H1 (cell line): Measurements from ENCODE around the gene ACTN4. TPM values are rescaled to one million over a fixed set of nuclear protein-coding genes. Genes with fewer than 3 reads are reported as not detected.

ENCODE experiments used
- EGR1 ChIP-seq: IDR thresholded peaks from 2 replicates; pipeline ENCODE4 v1.6.1; 2011; ENCODE audit warnings: low read depth, low read length, borderline replicate concordance
- GTF2F1 ChIP-seq: IDR thresholded peaks from 2 replicates; pipeline ENCODE4 v1.6.1; 2012; ENCODE audit warnings: low read depth, low read length, improper control_type of control experiment, borderline replicate concordance
- JUND ChIP-seq: IDR thresholded peaks from 2 replicates; pipeline ENCODE4 v1.6.1; 2011; ENCODE audit warnings: mild to moderate bottlenecking, improper control_type of control experiment, low read length
- MAX ChIP-seq: IDR thresholded peaks from 2 replicates; pipeline ENCODE4 v1.6.1; 2012; ENCODE audit warnings: inconsistent platforms
- RBBP5 ChIP-seq: IDR thresholded peaks from 2 replicates; pipeline ENCODE4 v1.7.1; 2012; ENCODE audit warnings: low read depth, mild to moderate bottlenecking, inconsistent platforms, low read length, moderate library complexity, borderline replicate concordance
- SP1 ChIP-seq: IDR thresholded peaks from 2 replicates; pipeline ENCODE4 v1.6.1; 2011; ENCODE audit warnings: low read depth, low read length
- TAF1 ChIP-seq: IDR thresholded peaks from 2 replicates; pipeline ENCODE4 v1.6.1; 2011; ENCODE audit warnings: mild to moderate bottlenecking, low read depth, low read length
- TBP ChIP-seq: IDR thresholded peaks from 2 replicates; pipeline ENCODE4 v1.6.1; 2011; ENCODE audit warnings: low read depth, low read length, improper control_type of control experiment
- TEAD4 ChIP-seq: IDR thresholded peaks from 2 replicates; pipeline ENCODE4 v1.6.1; 2012; ENCODE audit warnings: low read depth, low read length, inconsistent platforms, mixed read lengths
- ZNF274 ChIP-seq: IDR thresholded peaks from 2 replicates; pipeline ENCODE4 v1.7.0; 2012; ENCODE audit warnings: low read length, borderline replicate concordance; ENCODE audit errors: extremely low read depth
- polyA plus RNA-seq, 7 experiments: library from polyadenylated mRNA; depleted of rRNA in 3 of 7; stranded (reverse) in 5 of 7; unstranded in 2 of 7; fragments of >200 nt in 5 of 7; fragments of 200-250 nt in 2 of 7; gene quantifications; 1 replicate in 5 of 7; 2 replicates in 1 of 7; 4 replicates in 1 of 7; pipeline versions ENCODE4 v1.2.1 to v1.2.3, GENCODE V29; 2011 to 2013; ENCODE audit warnings: missing spikeins in 2 of 7, mixed read lengths in 2 of 7
- total RNA-seq: library from RNA; stranded (reverse); fragmentation: NEBNext Ultra II Directional; extraction: Animal tissue kit (Norgen Biotek cat#: 25700); gene quantifications from 2 replicates; pipeline ENCODE4 v1.2.1, GENCODE V29; 2021

ACTN4 gene
- total and polyA plus RNA-seq, 2 of the 8 experiments (the other 6 are each of a cell fraction or from before 2014, with no cell fraction given), result 211 to 520 TPM

- TF ChIP-seq MAX (peak; percentile 66; the same call in 1 of the 2 replicates), SP1 (no peak), TEAD4 (no peak), RBBP5 (no peak; the same call in 1 of the 2 replicates), JUND (peak; percentile 70), ZNF274 (no peak), TBP (peak; percentile 90), EGR1 (0 out of 2 replicates have a peak, but pooled peaks have one; percentile 31), GTF2F1 (peak; percentile 56; the same call in 1 of the 2 replicates), TAF1 (peak; percentile 95)
Measured at GRCh38 chr19:38647368-38647965, at the start of gene ACTN4 (continued).
